ENCODE data around the gene CROCC2. TPM values are rescaled to one million over a fixed set of nuclear protein-coding genes. Genes with fewer than 3 reads are reported as not detected.
A peak's percentile ranks its signal among the peaks of the same experiment; 100 is the strongest.

Gene CROCC2
- total and polyA plus RNA-seq, 8 donors = 0.03 to 4.9 TPM; not detected in 6

DNA sequence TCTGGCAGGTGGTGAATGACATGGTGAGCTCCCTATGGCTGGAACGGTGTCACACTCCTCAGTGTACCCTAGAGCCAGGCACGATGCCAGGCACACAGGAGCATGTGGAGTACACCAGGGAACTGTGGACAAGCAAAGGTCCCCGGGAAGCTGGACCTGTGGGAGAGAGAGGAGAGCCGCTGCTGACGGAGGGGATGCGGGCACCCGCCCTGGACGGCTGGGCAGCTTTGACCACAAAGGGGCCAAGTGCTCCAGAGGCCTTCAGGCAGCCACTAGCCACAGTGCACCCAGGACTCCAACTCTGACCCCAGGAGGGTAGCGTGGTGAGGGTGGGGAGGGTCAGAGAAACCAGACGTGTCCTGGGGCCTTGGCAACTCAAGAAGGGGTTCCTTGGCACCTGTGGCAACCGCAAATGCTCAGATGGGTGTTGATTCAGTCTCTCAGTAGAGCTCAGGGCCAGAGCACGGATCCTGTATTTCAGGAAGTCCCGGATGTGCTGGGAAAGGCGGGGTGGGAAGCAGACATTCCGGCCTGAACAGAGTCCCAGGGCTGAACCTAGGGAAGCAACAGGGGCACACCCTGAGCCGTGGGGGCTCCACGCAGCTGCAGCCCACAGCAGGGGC is 7.9 kb upstream of the CROCC2 start:
- peaks cover 0 to 12% (median 0%) of the 10 kb centered on the region in 3 donors for H3K27me3 ChIP-seq
- peak overlapping the region; percentile 35 to 59 (median 45) for H3K27ac ChIP-seq
- no peaks in the 10 kb centered on the region for H3K9me3 ChIP-seq
- no peak overlapping the region for H3K4me3 ChIP-seq
- peaks cover 0 to 35% (median 20%) of the 10 kb centered on the region in 4 donors for H3K4me1 ChIP-seq
- intact Hi-C loops (cut with DNase I; ENCODE audit: low total_unique reads) = no loop called here
- 36 to 64% (median 41%) methylated on average over 14 to 17 of the region's 17 CpGs for WGBS, 5 donors
- TF ChIP-seq EP300 (IDR thresholded peaks at IDR 0.05) = no peak
- no peak for TF ChIP-seq POLR2AphosphoS5 (IDR thresholded peaks at IDR 0.05)
- TF ChIP-seq POLR2A (IDR thresholded peaks at IDR 0.05) = no peak
- TF ChIP-seq, protein P1, sequence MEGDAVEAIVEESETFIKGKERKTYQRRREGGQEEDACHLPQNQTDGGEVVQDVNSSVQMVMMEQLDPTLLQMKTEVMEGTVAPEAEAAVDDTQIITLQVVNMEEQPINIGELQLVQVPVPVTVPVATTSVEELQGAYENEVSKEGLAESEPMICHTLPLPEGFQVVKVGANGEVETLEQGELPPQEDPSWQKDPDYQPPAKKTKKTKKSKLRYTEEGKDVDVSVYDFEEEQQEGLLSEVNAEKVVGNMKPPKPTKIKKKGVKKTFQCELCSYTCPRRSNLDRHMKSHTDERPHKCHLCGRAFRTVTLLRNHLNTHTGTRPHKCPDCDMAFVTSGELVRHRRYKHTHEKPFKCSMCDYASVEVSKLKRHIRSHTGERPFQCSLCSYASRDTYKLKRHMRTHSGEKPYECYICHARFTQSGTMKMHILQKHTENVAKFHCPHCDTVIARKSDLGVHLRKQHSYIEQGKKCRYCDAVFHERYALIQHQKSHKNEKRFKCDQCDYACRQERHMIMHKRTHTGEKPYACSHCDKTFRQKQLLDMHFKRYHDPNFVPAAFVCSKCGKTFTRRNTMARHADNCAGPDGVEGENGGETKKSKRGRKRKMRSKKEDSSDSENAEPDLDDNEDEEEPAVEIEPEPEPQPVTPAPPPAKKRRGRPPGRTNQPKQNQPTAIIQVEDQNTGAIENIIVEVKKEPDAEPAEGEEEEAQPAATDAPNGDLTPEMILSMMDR (IDR thresholded peaks at IDR 0.05) = no peak
- DNase-seq = peak; percentile 51 to 80
- no peaks in the 10 kb centered on the region for H3K36me3 ChIP-seq

- H3K36me3 ChIP-seq = no peaks in the 10 kb centered on the region
- peak overlapping the region; percentile 35 to 59 (median 45) for H3K27ac ChIP-seq
- no peak overlapping the region for H3K4me3 ChIP-seq
- no peaks in the 10 kb centered on the region for H3K9me3 ChIP-seq
- H3K4me1 ChIP-seq = peaks cover 0 to 33% (median 13%) of the 10 kb centered on the region in 4 donors
- no peak for DNase-seq
- WGBS, 5 donors = 72 to 83% (median 80%) methylated on average over 21 to 23 of the region's 23 CpGs
- intact Hi-C loops (cut with DNase I; ENCODE audit: low total_unique reads) = no loop called here
- peaks cover 0 to 12% (median 0%) of the 10 kb centered on the region in 3 donors for H3K27me3 ChIP-seq
- no peak for TF ChIP-seq EP300 (IDR thresholded peaks at IDR 0.05)
- no peak for TF ChIP-seq POLR2A (IDR thresholded peaks at IDR 0.05)
- TF ChIP-seq, protein P1 (IDR thresholded peaks at IDR 0.05) = no peak
- no peak for TF ChIP-seq POLR2AphosphoS5 (IDR thresholded peaks at IDR 0.05)
These were observed 7.2 kb upstream of the CROCC2 start for GRCh38 chr2:240898731-240899467.

DNA sequence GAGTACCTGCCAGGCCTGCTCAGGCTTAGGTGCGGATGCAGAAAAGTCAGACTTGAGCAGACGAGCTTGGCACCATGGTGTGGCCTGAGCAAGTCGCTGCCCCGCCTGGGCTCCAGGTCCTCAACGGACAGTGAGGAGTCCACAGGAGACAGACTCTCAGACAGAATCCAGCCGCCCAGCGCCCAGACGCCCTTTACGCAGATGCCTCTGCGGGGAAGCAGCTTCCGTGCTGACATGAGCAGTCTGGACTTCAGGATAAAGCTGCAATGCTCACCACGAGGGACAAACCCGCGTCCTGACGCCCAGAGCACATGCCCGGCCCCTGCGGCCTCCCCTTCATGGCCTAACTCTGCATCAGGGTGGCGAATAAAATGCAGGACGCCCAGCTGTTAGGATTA is 6.7 kb upstream of the CROCC2 start:
- Histone ChIP-seq H3K36me3 (no peaks in the 10 kb centered on the region), H3K4me3 (no peak overlapping the region), H3K4me1 (peaks cover 0 to 33% (median 12%) of the 10 kb centered on the region in 4 donors), H3K27me3 (peaks cover 0 to 12% (median 0%) of the 10 kb centered on the region in 3 donors), H3K27ac (peak overlapping the region in 1 of 5 donors; percentile 51), H3K9me3 (no peaks in the 10 kb centered on the region)
- no peak for DNase-seq
- whole genome bisulfite sequencing, 5 donors = 89 to 100% (median 93%) methylated on average over 2 to 19 of the region's 19 CpGs
- no peak for TF ChIP-seq EP300 (IDR thresholded peaks at IDR 0.05)
- TF ChIP-seq, protein P1 (IDR thresholded peaks at IDR 0.05) = no peak
- no peak for TF ChIP-seq POLR2A (IDR thresholded peaks at IDR 0.05)
- TF ChIP-seq POLR2AphosphoS5 (IDR thresholded peaks at IDR 0.05) = no peak
- intact Hi-C loops (cut with DNase I; ENCODE audit: low total_unique reads) = no loop called here

GRCh38 chr2:240900141-240900860 is 5.8 kb upstream of the CROCC2 start:
- DNase-seq = no peak
- H3K27me3 ChIP-seq = peaks cover 0 to 15% (median 0%) of the 10 kb centered on the region in 3 donors
- no peaks in the 10 kb centered on the region for H3K9me3 ChIP-seq
- TF ChIP-seq POLR2A (IDR thresholded peaks at IDR 0.05) = no peak
- TF ChIP-seq EP300 (IDR thresholded peaks at IDR 0.05) = no peak
- TF ChIP-seq, protein P1 (IDR thresholded peaks at IDR 0.05) = no peak
- no peak for TF ChIP-seq POLR2AphosphoS5 (IDR thresholded peaks at IDR 0.05)
- intact Hi-C loops (cut with DNase I; ENCODE audit: low total_unique reads) = no loop called here
- no peaks in the 10 kb centered on the region for H3K36me3 ChIP-seq
- H3K4me3 ChIP-seq = no peak overlapping the region
- peaks cover 0 to 33% (median 12%) of the 10 kb centered on the region in 4 donors for H3K4me1 ChIP-seq
- 87 to 92% (median 89%) methylated on average over 27 of the region's 27 CpGs for WGBS, 5 donors
- H3K27ac ChIP-seq = no peak overlapping the region
